Stimulated activated naive CD8-positive, alpha-beta T cell treated with anti-CD3 and anti-CD28 coated beads, Interleukin-15, Interleukin-2, amounts not matched to agents 100 U/mL and 50 U/mL, for 24 hours (primary cell): ENCODE measurements around the gene PIGC.

Experiments
- ATAC-seq: fragments of 150-1000 bp; cut with Tn5 transposase; one replicate; pipeline ENCODE4 v1.10.0; 2021
- DNase-seq: peaks from one replicate; pipeline ENCODE4 v3.0.0; 2021

Gene PIGC

DNA sequence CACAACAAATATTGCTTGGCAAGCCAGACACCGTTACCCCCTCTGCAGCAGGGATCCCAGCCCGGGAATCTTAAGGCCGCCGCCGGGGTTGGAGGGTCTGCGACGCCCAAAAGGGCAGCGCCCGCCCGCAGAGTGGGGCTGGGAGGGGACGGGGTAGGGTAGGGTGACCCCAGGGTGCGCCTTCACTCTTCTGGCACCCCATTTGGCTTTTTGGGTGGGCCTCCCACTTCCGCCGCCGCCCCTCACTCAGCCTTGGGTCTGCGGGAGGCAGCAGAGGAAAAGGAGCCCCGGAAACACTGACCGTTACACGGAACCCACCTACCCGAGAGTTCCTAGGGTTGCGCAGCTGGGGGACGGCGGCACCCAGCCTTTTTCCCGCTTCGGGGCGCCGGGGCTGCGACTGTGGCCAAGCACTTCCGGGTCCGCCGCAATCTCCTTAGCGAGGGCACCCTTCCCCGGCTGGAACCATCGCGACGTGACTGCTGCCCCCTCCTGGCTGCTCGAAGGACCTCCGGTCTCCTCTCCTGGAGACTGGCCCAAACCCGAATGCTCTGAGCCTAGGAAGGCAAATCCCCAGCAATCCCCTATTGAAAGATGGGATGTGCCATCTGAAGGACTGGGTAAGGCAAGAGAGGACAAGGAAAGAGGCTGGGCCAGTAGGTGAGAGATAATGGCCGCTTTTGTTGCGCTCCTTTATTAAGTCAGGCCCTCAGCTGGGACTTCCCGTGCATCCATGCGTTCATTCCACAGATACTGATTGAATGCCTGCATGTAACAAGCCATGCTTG, at the start of gene PIGC:
Gene PIGC (minus strand): TSS at position 404 of the 788 bp plus-strand sequence. CDS start 1,447 bp downstream, outside the sequence.
- DNase-seq: peak; percentile 95
- ATAC-seq: peak; percentile 100

DNA sequence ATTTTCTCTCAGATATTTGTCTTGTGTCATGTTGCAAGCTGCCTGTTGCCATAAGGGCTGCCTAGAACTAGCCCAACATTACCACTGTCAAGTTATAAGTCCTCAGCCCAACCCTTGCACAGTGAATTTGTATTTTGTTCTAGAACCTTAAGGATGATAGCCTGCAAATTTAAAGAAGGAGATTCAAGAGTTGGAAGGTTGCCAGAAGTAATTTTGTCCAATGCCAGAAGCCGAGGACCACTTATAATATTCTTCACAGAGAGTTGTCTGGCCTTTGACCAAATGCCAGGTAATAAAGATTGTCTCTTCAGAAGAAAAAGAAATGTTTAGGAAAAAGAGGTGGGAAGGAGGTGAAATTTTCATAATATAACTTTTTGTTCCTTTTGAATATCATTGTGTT, 48.6 kb upstream of the PIGC start:
- DNase-seq: no peak
- no peak for ATAC-seq

DNA sequence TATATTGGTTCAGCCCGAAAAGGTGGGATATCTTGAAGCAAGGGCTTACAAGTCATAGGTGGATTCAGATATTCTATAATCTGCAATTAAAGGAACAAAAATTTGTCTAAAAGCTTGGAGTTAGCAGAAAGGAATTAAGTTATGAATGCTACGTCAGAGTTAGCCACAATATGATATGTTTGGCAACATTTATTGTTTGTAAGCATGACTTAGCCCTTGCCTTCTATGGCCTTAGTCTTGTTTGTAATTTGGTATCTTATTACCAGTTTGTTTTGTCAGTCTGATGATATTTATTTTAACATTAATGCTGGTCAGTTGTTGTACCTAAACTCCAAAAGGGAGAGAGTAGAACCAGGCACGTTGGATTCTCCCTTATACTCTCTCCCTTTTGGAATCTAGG, 46.0 kb upstream of the PIGC start:
- DNase-seq (no peak), ATAC-seq (no peak)

DNA sequence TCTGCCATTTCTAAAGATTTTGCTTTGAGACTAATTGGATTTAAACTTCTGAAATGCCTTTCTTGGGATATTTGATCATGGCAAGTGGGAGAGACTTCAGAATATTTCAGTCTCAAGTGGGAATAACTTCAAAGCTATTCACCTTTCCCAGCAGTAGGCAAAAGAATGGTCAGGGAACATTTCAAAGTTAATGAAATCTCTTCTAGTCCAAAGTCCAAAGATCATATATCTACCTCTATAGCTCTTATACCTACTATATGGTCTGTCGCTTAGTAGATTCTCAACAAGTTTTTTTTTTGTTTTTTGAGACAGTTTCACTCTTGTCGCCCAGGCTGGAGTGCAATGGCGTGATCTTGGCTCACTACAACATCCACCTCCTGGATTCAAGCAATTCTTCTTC, 44.5 kb upstream of the PIGC start:
- no peak for ATAC-seq
- DNase-seq: no peak

DNA sequence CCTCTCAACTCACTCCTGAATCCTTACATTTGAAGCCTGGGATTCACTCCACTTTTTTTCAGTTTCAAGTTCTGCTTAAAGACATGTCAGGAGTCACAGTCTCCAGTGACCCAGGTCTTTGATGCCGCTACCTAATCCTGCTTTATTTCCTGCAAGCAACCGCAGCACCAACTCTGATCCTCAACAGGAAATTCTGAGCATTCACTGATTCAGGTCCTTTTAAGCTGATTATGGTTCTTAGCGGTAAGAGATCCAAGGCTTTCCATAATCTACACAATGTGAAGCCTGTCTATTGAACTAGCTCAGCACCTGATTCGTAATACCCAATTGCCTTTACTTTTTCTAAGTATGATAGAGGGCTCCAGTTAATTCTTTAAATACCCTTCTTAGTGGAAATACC, 43.7 kb upstream of the PIGC start:
- DNase-seq: no peak
- ATAC-seq: no peak

DNA sequence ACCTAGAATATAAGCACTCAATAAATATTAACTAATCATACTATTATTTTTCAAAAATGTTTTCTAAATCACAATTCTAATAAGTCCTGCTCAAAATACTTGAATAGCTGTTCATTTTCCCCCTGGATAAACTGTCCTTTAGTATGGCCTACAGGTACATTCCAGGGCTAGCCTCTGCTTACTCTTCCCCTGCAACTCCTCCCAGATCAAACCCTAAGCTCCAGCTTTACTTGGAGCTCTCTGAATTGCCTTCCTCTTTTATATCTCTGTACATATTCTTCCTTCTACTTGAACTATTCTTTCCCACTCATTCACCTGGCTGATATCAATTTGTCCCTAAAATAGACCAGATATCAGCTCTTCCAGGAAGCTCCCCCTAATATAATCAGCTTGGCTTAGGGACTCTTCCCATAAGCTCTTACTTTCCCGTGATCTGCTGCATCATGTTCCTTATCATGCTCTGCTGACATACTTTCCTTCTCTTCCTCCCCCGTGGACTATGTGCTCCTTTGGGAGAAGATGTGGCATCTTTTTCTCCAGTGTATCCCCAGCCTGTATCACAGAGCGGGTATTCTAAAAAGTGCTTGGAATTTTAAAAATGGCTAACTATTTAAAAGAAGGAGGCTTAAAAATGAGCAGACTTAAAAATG, 43.1 kb upstream of the PIGC start:
- DNase-seq: no peak
- ATAC-seq: no peak

DNA sequence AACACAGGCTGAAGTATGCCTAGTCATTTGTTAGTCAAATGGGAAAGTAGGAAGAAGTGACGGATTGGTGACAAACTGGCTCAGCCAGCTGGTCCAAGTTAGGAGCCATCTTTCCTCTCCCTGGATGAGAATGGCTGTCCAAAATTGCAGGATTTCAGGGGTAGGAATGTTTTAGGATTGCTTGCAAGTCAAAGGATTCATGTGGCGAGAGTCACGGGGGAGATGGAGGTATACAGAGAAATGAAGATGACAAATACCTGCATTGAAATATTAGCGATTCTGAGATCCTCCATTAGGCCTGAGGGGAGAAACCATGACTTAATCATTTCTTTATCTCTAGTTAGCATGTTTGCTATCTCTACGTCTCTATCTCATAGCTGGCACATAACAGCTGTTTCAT, 41.8 kb upstream of the PIGC start:
- DNase-seq: no peak

DNA sequence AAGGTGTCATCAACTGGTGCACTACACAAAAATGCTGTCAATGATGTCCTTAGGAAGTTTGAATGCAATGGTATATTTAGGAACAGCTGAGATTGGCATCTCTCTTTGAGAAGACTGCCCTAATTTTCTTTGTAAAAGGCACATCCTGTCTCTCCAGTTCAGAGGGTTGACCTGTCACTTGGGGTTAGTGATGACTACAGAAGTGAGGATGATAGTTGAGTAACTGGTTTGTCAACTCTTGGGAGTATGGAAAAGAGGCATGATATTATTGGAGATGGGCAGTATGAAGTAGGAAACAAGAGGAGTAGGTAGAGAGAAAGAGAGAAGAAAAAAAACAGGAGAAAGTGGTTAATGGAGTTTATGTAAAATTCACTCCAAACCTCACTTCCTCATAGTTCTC, 40.4 kb upstream of the PIGC start:
- no peak for ATAC-seq
- DNase-seq: no peak

More for the DNA sequence above, 41.8 kb upstream of the PIGC start:
- ATAC-seq: no peak

DNA sequence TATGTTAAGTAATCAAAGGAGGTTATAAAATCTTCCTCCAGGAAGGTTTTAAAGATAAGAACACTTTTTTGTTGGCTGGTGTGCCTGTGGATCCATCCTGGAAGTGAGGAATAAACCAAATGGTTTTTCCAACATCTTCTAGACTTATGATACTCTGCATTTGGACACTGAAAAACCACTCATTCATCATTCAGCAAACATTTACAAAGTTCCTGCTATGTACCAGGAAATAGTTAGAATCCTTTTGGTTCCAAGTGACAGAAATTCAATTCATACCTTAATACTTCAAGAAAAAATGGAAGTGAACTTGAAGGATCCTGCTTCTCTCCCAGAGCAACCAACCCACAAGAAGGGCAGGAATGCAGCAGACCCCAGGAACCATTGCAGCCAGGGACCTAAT, 39.6 kb upstream of the PIGC start:
- no peak for DNase-seq
- no peak for ATAC-seq

DNA sequence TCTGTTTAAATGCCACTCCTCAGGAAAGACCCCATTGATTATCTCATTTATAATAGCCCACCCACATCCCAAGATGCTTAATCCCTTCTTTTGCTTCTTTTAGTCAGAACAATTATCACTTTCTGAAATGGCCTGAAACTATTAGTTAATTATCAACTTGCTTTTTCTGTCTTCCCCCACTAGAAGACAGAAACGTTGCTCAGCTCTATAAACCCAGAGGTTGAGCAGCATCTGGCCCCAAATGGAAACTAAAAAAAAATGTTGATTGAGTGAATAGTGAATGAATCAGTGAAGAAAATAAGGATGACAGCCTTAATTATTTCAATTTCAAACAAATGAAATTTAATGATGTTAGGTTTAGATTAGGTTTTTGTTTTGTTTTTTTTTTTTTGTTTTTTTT, 38.2 kb upstream of the PIGC start:
- ATAC-seq: no peak
- DNase-seq: no peak

DNA sequence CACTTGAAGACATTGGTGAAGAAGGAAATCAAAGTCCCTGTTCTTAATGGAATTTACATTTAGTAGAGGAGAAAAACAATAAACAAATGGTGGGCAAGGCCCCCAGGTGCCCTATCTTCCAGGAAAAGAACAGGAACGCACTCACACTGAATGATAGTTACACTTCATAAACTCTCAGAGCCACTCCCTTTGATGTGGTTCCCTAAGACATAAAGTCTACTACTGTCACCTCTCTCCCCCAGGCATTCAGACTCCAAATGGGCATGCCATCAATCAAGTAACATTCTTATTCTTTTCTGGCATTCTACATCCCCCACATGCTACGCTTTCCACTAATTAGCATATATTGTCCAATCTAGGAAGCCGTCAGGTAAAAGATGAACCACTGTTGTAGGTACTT, 36.6 kb upstream of the PIGC start:
- no peak for ATAC-seq

DNA sequence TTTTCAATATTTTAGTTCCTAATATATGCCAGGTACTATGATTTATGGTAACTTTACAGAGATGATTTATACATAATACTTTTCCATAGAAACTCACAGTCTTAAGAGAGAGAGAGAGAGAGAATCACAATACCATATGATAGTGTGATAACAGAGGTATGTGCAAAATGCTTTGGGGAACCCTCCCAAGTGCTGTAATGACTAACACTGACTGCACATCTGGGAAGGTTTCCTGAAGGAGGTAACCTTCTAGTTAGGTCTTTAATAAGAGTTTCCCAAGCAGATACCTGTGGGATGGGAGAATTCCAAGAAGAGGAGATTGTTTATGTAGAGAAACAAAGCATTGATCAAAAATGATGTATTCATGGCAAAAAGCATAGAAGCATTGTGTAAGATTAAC, 34.6 kb upstream of the PIGC start:
- no peak for DNase-seq
- ATAC-seq: no peak

More for the DNA sequence above, 36.6 kb upstream of the PIGC start:
- DNase-seq: no peak

DNA sequence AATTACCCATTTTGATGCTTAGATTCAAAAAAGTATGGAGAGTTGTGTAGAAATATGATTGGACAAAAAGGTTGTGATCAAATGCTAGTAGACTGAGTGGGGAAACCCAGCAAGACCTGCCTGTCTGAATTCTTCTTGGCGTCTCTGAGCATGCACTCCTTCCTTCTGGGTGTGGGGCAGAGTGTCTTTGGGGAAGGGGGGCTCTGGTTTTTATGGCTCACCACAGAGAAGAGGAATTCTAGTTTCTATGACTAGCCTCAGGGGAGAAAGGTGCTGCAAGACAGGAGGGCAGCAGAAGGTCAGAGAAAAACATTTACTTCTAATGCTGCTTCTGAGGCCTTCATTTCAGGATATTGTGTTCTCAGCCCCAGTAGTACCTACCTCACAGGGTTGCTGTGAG, 33.9 kb upstream of the PIGC start:
- ATAC-seq: no peak
- no peak for DNase-seq

DNA sequence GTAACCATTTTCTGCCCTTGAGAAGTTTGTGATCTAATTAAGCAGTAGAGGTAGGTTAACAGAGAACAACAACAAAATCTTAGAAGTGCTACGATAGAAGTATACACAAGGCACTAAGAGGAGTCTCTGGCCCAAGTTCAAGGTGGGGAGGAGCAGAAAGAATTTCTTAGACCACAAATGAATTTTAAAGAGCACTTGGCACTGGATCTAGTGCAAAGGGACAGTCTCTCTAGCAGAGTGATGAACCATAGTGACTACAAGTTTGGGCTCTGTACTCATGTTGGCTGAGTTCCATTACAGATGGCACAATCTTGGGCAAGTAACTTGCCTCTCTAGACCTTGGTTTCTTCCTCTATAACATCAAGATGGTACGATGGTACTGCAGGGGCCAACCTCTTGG, 33.3 kb upstream of the PIGC start:
- DNase-seq (no peak), ATAC-seq (no peak)

DNA sequence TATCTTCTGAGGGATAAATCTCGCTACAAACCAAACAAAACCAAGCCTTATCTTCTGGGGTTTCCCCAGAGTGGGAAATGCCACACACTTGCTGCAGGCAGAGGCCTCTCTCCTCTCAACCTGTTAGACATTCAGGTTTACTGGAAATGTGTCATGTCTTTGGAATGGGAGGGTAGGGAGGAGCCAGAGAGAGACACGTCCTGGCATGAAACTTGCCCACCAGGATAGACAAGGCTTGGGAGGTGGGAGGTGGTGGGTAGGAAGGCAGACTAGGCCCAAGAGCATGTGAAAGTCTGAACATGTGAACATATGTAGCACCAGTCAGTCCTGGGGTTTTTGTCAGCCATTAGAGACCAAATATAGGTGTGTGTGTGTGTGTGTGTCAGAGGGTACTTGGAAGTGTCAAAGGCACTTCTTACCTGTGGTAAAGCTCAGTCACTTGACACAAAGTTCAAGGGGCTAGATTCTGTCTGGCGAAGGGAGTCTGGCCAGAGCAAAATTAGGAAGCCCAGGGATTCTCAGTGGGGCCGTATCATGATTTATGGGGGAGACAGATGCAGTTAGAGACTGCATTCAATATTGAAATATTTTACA, 32.4 kb upstream of the PIGC start:
- DNase-seq (no peak), ATAC-seq (no peak)

DNA sequence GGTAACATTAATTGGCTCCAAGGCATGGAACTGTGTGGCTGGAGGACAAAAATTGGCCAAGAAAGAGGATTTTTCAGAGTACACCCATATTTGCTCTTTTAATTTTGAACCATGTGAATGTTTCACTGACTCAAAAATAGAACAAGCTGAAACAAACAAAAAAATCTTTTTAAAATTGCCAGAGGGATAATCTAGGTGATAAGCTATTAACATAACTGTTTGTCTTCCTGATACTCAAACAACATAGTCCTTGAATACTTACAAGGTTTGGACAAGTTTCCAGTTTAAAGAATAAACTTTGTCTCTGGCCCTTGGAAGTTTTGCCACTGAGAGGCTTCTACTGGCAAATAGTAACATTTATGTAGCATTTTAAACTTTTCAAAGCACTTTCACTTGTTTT, 30.0 kb upstream of the PIGC start:
- no peak for DNase-seq
- ATAC-seq: no peak

DNA sequence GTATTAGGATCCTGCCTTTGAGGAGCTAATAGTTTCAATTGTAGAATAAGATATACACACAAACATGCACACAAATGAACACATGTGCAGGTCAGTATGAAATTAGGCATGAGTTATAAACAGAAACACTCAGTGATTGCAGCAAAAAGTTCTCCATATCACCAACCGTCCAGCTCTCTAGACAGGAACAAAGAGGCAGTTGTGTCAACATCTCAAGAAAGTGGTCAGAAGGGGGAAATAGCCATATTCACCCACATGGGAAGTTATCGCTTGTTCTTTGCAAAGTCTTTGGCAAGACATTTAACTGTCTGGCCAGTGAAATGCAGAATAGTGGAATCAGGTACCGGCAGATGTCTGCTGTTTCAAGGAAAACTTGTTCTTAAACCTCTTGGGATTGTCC, 29.4 kb upstream of the PIGC start:
- DNase-seq (no peak), ATAC-seq (no peak)

DNA sequence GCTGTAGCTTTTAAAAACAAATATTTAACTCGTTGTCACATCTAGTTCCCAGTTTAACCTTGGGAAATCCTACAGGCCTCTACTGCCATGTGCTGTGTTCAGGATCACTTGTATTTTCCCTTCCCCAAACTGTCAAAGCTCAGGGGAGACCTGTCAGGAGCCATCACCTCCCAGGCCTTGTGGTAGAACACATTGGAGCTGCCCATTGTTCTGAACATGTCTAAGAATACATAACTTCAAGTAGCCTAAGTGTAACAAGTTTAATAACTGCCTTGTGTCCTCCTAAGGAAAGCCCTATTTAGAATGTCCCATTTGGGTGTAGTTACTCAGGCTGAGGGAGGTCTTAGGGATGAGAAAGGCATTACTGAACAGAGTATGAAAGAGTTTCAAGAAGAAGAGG, 28.6 kb upstream of the PIGC start:
- ATAC-seq (no peak), DNase-seq (no peak)

DNA sequence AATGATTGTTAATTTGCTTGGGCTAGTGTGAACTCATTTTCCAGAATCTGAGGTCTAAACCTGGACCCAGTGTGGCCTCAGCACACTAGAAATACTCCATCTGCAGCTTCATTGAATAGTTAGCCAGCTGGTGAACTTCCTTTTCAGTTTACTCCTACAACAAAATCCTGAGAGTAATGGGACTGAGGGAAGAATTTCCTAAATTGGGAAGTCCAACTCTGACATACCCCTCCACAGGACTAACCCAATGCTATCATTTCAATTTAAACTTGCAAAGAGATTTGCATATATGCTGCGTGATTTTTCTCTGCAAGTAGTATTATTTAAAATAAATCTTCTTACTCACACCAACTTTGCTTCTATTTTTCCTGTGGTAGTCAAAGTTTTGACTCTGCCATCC, 27.8 kb upstream of the PIGC start:
- no peak for DNase-seq

DNA sequence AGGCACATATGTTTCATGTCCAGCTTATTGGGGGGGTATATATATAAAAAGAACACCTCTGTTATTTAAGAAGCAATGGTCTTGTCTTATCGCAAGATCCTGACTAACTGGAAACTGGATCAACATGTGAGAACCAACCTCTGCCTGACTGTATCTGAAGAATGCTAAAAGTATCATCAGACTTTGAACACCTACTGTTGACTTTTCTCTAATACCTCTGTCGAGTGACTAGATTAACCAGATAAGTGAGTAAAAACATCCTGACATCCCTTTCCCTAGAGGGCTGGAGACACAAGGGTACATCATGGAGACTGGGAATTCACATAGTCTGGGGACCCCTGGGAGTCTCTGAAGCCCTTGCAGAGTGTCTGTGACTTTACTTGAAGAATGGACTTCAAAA, 26.3 kb upstream of the PIGC start:
- ATAC-seq (no peak), DNase-seq (no peak)

More for the DNA sequence above, 27.8 kb upstream of the PIGC start:
- ATAC-seq: no peak

DNA sequence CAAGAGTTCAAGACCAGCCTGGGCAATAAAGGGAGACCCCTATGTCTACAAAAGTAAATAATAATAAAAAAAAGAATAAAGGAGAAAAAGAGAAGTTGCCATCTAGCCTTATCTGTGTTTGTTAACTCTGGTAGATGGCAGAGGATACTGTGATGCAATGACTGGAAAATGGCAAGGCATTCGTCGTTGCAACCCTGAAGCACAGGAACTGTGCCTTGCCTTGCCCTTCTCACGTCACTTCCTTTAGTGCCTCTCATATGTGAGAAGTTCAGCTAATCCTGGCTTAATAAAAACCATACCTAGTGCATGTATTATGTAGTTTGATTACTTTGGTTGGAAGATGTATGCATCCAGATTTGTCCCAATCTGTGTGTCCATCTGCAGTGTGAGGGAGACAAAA, 25.8 kb upstream of the PIGC start:
- DNase-seq (no peak), ATAC-seq (no peak)

DNA sequence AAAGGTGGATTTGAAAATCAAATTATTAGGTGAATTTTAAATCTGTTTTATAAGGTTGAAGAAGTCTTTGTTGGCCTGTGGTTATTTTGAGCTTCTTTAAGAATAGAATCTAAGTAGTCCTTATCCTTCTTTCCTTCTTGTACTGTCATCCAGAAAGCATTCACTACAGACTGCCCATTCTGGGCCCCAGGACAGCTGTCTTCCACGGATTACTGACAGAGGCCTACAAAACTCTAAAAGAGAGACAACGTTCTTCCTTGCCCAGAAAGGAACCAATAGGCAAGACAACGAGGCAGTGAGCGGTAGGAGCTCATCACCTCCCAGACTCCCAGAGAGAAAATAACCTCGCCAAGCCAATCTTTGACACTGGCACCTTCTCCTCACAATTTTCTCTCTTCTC, 24.4 kb upstream of the PIGC start:
- no peak for DNase-seq
- no peak for ATAC-seq

DNA sequence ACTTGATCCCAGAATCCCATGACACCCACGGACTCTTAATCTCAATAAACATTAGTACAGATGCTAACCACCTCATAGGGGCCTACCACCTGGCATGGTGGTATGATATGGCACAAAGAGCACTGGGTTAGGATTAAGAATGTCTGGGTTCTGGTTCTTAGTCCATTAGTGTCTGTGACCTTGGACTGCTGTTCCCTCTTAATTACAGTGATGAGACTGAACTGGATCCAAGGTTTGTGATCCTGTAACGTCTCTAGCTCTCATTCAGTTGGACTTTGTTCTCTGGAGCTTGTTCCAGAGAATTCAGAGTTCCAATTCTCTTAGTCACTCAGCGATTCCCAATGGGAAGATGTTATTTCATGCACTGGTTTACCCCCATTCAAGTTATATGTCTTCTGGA, 23.6 kb upstream of the PIGC start:
- no peak for ATAC-seq
- no peak for DNase-seq
